HG02973 (cell line): ENCODE results near the gene ACAP3.
A peak's percentile ranks its signal among the peaks of the same experiment; 100 is the strongest.

Experiments used
- ATAC-seq: cut with Tn5 transposase; IDR thresholded peaks from one replicate; pipeline ENCODE4 v1.9.1; 2021; ENCODE audit warnings: moderate library complexity; ENCODE audit not compliant: unreplicated experiment

ACAP3 gene

DNA sequence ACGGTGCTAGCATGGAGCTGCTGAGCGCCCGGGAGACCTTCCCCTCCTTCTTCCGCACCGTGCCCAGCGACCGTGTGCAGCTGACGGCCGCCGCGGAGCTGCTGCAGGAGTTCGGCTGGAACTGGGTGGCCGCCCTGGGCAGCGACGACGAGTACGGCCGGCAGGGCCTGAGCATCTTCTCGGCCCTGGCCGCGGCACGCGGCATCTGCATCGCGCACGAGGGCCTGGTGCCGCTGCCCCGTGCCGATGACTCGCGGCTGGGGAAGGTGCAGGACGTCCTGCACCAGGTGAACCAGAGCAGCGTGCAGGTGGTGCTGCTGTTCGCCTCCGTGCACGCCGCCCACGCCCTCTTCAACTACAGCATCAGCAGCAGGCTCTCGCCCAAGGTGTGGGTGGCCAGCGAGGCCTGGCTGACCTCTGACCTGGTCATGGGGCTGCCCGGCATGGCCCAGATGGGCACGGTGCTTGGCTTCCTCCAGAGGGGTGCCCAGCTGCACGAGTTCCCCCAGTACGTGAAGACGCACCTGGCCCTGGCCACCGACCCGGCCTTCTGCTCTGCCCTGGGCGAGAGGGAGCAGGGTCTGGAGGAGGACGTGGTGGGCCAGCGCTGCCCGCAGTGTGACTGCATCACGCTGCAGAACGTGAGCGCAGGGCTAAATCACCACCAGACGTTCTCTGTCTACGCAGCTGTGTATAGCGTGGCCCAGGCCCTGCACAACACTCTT is 24.5 kb upstream of the ACAP3 start:
- ATAC-seq = no peak

DNA sequence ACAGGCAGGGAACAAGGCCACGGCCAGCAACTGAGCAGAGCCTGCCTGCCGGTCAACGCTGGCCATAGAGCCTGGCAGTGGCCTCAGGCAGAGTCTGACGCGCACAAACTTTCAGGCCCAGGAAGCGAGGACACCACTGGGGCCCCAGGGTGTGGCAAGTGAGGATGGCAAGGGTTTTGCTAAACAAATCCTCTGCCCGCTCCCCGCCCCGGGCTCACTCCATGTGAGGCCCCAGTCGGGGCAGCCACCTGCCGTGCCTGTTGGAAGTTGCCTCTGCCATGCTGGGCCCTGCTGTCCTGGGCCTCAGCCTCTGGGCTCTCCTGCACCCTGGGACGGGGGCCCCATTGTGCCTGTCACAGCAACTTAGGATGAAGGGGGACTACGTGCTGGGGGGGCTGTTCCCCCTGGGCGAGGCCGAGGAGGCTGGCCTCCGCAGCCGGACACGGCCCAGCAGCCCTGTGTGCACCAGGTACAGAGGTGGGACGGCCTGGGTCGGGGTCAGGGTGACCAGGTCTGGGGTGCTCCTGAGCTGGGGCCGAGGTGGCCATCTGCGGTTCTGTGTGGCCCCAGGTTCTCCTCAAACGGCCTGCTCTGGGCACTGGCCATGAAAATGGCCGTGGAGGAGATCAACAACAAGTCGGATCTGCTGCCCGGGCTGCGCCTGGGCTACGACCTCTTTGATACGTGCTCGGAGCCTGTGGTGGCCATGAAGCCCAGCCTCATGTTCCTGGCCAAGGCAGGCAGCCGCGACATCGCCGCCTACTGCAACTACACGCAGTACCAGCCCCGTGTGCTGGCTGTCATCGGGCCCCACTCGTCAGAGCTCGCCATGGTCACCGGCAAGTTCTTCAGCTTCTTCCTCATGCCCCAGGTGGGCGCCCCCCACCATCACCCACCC is 23.6 kb upstream of the ACAP3 start, which contains the start of gene TAS1R3:
Gene TAS1R3 (plus strand): TSS at position 213 of the 898 bp plus-strand sequence. CDS start 66 bp downstream, at position 279.
- no peak for ATAC-seq

DNA sequence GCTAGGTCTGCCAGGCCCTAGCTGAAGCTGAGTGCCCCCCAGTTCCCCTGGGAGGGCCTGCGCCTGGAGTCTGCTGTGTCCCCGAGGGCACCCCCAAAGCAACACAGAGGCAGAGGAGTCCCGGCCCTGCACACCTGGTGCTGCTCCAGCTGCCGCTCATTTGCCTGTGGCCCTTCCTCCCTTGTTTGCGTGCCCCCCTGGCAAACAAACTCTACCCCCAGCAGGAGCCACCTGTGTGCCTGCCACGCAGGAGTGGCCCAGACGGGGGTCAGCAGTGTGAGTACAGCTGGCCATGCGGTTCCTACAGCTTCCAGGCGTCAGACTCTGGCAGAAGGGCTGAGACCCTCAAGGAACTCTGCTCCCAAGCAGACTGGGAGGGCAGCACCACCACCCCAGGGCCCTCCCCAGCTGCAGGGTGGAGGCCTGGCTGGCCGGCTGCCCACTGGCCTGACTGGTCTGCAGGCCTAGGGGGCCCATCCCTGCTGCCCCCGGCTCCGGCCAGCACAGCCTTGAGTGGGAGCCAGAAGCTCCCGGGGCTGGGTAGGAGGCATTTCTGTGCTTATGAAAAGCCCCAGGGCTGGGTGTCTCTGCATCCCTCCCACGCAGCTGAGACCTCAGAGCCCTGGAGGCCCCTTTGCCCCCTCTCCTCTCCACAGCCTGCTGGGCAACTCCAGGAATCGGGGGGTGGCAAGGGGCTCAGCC is 22.8 kb upstream of the ACAP3 start:
- no peak for ATAC-seq

DNA sequence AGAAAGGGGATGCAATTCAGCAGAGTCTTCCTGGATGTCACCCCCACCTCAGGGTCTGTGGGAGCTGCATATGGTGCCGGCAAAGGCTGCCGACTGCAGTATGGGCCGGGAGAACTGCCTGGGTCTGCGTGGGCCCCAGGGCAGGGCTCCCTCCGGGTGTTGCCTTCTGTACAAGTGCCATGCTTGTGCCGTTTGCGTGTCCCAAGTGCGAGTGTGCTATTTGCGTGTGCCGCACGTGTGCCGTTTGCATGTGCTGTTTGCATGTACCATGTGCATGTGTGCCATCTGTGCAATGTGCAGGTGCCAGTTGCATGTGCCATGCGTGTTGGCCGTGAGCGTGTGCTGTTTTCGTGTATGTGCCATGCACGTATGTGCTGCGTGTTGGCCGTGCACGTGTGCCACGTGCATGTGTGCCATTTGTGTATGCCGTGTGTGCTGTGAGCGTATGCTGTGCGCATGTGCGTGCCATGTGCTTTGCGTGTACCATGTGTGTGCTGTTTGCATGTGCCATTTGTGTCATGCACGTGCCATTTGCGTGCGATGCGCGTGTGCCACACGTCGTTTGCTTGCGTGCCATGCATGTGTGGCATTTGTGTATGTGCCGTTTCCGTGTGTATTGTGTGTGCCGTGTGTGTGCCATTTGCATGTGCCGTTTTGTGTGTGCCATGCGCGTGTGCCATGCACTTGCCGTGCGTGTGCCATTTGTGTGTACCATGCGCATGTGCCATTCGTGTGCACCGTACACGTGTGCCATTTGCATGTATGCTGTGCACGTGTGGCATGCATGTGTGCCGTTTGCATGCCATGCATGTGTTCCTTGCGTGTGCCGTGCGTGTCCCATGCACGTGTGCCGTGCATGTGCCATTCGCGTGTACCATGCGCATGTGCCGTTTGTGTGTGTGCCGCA is 21.8 kb upstream of the ACAP3 start:
- no peak for ATAC-seq

DNA sequence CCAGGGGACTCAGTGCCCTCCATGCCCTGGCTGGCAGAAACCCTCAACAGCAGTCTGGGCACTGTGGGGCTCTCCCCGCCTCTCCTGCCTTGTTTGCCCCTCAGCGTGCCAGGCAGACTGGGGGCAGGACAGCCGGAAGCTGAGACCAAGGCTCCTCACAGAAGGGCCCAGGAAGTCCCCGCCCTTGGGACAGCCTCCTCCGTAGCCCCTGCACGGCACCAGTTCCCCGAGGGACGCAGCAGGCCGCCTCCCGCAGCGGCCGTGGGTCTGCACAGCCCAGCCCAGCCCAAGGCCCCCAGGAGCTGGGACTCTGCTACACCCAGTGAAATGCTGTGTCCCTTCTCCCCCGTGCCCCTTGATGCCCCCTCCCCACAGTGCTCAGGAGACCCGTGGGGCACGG is 20.5 kb upstream of the ACAP3 start:
- ATAC-seq = no peak

DNA sequence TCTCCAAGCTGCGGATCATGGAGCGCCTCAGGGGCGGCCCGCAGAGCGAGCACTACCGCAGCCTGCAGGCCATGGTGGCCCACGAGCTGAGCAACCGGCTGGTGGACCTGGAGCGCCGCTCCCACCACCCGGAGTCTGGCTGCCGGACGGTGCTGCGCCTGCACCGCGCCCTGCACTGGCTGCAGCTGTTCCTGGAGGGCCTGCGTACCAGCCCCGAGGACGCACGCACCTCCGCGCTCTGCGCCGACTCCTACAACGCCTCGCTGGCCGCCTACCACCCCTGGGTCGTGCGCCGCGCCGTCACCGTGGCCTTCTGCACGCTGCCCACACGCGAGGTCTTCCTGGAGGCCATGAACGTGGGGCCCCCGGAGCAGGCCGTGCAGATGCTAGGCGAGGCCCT is 19.6 kb upstream of the ACAP3 start:
- ATAC-seq = no peak

DNA sequence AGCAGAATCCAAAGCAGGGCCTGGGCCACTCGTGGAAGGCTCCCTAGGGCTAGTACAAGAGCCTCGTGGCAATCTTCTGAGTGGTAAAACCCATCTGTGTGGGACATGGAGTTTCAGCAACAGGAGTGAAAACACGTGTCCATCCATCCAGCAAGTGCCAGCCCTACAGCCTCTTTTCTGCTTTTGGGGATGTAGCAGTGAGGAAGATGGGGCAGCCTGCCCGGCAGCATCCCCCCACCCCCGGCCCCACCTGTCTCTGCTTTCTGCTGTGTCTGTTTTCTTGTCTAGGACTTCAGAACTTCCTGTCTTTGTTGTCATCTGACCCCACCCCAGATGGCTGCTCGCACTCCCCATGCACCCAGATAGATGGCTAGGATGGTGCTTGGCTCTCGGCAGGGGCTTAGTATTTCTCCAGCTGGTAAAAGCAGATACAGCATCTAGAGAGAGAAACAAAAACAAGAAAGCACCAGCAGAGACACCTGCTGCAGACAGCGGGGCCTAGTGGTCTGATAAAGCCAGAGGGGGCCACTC is 18.4 kb upstream of the ACAP3 start:
- ATAC-seq = no peak

DNA sequence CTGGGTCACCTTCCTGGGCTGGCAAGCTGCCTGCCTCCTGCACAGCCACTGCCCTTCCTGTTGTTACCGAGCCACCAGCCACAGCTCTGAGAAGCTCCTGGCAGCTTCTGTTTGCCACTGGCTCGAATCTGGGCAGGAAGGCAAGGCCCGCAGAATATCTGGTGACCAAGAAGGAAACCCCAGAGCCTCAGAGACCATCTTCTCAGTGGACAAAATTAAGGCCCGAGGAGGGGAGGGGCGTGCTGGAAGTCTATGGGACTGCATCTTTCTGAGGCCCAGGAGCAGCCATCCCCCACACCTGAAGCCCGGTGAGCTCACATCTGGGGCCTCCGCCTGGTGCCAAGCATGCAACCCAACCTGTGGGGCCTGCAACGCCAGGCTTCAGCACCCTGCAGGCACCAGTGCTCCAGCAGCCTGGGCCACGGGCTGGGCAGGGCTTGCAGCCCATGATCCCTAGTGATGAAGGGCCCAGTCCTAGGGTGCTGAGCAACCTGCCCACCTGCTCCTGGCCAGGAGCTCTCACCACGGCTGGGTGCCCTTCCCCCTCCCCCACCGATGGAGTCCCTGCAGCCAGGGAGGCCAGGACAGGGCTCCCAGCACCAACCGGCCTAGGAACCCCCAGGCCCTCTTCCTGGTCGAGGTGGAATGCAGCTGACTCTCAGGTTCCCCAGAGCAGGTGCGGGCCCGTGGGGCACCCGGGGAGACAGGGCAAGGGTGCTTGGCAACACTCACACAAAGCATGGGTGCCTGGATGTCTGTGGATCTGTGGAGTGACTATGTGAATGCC is 17.8 kb upstream of the ACAP3 start:
- no peak for ATAC-seq

DNA sequence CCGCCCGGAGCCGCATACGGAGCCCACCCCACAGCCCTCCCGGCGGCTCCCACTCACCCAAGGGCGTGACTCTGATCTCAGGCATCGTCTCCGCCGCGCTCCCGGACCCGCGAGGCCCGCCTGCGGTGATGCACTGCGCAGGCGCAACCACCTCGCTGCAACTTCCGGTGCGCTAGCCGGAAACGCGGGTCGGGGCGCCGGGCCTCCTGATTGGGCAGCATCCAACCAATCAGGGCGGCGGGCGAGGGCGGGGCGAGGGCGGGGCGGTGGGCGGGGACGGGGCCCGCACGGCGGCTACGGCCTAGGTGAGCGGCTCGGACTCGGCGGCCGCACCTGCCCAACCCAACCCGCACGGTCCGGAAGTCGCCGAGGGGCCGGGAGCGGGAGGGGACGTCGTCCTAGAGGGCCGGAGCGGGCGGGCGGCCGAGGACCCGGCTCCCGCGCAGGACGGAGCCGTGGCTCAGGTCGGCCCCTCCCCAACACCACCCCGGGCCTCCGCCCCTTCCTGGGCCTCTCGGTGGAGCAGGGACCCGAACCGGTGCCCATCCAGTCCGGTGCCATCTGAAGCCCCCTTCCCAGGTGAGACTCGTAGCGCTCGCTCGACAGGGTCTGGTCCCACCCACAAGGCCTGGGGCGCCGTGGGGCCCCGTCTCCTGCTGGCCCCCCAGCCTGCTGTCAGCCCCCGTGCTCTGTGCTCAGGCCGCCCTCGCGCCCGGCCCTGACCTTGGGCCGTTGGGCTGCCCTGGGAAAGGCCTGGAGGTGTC is 17.0 kb upstream of the ACAP3 start, which contains the start of the genes CPTP and INTS11:
Gene CPTP (plus strand): TSS at position 279 of the 764 bp plus-strand sequence. CDS start 2,109 bp downstream, outside the sequence.
Gene INTS11 (minus strand): TSS at position 137 of the 764 bp plus-strand sequence. CDS start 52 bp downstream, at position 85.
- ATAC-seq = peak; percentile 58

DNA sequence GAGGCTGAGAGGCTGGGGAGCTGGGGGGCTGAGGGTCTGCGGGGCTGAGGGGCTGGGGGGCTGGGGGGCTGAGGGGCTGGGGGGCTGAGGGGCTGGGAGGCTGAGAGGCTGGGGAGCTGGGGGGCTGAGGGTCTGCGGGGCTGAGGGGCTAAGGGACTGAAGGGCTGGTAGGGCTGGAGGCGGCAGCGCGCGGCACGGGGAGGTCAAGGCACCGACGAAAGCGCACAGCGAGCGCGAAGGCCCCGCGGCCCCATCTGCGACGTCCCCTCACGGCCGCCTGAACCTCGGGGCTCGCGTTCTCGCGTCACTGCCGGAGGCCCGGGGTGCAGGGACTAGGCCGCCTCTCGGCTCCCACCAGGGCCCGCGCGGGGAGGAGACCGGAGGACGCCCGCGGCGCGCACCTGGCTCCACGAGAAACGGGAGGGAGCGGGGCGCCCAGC is 16.4 kb upstream of the ACAP3 start:
- ATAC-seq = peak; percentile 18

DNA sequence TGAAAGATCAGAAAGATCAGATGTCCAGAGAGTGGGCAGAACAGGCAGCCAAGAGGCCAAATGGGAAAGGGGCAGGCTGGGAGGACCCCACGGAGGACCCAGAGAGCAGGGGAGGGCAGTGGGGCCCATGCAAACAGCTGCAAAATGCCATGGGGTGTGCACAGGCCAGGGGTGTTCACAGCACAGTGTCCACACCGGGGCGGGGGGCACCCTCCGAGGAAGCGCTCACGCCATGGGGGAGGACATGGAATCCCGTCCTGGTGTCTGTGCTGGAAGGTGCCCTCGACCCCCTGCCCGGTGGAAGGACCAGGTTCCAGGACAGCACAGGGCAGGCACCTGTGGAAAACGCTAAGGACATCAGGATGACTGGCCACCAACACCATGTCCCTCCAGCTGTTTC is 15.2 kb upstream of the ACAP3 start:
- no peak for ATAC-seq

DNA sequence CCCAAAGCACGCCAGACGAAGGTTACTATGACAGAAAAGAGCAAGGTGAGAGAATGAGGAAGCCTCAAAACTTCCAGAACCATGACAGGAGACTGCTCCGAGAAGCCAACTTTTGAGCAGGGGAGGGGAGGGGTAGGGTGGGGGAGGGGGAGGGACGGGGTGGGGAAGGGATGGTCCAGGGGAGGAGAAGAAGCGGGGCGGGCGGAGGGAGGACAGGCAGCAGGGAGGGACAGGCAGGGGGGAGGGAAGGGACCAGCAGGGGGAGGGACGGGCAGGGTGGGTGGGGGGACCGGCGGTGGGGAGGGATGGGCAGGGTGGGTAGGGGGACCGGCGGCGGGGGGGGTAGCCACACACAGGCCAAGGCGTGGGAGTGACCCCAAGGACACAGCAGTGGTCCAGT is 14.7 kb upstream of the ACAP3 start:
- ATAC-seq = no peak

DNA sequence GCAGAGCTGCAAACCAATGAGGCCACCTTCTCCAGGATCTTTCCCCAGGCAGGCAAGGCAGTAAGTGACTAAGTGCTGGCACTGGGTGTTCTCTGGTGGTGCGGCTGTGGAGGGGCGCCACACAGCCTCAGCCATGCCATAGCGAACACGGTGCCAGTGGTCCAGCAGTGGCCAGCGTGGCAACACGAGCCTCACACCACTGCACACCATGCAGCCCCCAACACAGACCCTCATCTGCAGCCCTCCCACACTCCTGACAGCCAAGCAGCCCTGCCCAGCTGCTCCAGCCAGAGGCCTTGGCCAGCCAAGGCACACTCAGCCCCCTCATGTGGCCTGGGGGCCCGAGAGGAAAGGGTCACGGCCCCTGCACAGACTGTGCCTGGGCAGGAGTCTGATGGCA is 13.7 kb upstream of the ACAP3 start:
- ATAC-seq = no peak

DNA sequence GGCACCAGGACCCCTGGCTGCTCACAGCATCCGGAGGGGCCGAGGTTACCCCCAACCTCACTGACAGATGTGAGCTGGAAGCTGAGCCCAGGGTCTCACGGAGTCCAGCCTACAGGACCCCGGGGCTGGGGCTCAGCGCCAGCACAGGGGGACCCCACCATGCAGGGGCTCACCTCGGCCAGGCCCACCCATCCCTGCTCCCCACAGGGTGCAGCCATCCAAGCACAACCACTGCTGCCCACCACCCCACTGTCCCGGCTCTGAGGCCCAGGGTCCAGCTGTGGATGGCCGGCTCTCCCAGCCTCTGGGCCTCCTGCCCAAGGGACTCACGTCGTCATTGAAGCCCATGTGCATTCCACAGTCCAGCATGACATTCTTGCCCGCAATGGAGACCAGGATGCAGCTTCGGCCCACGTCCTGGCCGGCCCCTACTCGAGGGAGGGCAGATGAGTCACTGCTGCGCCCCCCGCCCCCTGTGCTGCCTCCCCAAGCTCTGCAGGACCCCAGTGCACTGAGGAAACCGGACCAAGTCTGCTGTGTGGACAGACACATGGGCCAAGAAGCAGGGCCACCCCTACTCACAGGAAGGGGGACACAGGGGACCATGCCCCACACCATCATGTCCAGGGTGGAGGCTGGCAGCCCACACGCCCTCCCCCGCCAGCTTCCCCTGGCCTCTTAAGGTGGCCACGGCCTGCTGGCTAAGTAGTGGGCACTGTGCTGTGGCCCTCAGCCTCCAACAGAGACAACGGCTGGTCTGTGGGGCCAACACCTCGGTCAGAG is 13.1 kb upstream of the ACAP3 start:
- no peak for ATAC-seq

DNA sequence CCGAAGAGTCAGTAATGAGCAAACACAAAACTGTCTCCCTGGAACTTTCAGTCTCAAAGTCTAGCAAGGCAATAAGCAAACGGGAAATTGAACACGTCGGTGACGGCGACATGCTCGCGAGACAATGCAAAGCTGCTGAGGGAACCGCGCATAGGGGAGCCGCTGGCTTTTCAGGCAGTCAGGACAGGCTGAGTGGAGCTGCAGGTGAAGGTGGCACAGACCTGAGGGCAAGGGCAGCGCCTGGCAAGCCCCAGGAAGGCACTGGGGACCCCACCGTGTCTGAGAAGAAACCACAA is 11.9 kb upstream of the ACAP3 start:
- ATAC-seq = no peak

DNA sequence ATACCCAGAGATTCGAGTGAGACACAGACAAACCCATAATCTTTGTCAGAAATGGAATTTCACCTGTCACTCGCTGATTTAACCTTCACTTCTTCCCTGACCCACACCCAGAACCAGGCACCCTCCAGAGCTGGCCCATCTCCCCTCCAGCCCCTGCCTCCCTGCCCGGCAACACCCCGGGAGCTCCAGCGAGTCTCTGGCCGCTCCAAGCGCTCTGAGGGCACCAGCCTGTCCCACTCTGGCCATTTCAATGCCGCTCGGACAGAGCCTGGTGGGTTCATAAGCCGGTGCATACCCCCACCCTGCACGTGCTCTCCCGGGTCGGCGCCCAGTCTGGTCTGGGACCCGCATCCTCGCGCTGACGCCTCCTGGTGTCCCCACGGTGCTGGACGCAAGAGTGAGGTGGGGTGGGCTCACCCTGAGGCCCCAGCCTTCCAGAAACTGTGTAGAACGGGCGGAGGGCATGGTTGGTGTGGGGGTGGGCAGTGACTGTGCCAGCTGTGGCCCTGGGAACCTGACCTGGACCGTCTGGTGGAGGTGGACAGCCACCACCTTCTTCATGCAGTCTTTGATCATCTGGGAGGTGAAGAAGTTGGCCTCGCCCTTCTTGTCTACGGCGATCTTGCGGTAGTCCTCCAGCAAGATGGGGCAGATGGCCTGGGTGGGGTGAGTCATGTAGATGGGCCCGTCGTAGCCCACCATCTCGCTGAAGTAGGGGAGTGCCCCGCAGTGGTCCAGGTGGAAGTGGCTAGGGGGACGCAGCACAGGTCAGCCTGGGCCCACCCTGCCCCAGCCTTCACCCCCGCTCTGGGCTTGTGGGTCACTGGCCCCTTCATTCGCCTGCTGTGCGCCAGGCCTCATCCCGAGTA is 11.3 kb upstream of the ACAP3 start:
- no peak for ATAC-seq

DNA sequence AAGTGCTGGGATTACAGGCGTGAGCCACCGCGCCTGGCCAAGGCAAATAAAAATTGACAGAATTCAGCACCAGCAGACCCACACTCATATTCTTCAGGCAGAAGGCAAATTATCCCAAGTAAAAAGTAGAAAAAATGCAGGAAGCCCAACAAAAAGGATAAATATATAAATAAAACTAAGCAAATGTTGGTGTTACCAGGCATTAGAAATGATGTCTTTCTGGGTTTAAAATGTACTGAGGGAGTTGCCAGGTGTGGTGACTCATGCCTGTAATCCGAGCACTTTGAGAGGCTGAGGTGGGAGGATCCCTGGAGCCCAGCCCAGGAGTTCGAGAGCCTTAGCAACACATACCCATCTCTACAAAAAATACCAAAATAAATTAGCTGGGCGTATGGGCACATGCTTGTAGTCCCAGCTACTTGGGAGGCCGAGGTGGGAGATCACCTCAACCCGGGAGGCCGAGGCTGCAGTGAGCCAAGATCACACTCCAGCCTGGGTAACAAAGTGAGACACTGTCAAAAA is 10.5 kb upstream of the ACAP3 start:
- ATAC-seq = no peak
